GM19035 (cell line): ENCODE results near the gene ZBTB5.
"Not testable (repeated sequence)": the region's sequence is repeated elsewhere in the genome, so short reads cannot be mapped to it uniquely, and the experiment has no call there.

Experiments used
- ATAC-seq: cut with Tn5 transposase; IDR thresholded peaks from one replicate; pipeline ENCODE4 v1.9.1; 2021; ENCODE audit not compliant: unreplicated experiment

The ZBTB5 gene

DNA sequence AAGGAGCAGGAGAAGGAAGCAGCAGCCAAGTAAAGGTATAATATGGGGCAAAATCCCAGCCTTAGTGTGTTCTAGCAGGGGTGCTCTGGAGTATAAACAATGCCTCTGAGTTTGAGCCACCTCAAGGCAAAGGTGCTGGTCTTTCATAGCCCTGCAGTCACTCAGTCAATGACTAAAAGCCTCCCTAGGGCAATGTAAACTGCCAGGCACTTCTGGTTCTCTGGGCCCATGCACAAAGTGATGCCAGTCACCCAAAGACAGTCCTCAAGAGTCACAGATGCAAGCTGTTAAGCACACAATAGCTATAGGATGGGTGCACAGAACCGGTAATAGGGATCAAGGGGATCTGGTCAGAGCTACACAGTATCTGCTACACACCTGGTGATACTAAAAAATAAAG lies 12.6 kb downstream of the ZBTB5 start:
- ATAC-seq = no peak

DNA sequence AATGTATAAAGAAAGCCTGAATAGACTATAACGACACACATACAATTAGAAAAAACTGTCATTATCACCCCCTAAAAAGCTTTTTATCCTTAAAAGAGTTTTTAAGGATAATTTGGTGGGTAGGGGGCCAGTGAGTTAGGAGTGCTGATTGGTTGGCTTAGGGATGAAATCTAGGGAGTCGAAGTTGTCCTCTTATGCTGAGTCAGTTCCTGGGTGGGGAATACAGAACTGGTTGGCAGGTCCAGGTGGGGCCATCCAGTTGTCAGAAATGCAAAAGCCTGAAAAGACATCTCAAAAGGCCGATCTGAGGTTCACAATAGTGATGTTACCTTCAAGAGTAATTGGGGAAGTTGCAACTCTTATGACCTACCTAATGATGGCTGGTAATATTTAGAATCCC lies 13.6 kb downstream of the ZBTB5 start:
- no peak for ATAC-seq

DNA sequence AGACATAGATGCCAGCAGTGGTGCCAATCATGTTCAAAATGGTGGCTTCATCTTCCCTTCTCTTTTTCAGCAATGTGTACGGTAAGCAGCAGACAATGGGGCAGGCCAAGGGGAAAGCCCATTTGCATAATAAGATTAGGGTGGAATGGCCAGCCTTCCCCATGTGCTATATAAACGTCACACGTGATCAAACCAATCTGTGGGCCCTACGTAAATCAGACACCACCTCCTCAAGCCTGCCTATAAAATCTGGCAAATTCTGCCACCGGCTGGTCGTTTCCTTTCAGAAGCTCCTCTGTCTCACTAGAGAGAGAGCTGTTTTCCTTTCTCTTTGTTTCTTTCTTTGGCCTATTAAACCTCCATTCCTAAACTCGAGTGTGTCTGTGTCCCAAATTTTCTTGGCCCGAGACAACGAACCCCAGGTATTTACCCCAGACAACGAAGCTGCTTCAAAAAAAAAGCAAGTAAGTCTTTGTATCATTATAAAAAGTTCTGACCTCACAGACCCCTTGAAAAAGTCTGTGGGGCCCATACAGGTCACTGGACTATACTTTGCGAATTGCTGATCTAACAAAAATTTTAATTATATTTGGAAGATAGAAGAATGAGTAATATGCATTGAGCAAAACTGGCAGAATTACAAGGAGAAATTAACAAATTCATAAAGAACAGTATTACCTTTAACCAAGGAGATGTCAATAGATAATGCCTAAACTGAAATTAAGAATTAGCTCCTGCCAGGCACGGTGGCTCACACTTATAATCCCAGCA lies 15.2 kb downstream of the ZBTB5 start:
- no peak for ATAC-seq

DNA sequence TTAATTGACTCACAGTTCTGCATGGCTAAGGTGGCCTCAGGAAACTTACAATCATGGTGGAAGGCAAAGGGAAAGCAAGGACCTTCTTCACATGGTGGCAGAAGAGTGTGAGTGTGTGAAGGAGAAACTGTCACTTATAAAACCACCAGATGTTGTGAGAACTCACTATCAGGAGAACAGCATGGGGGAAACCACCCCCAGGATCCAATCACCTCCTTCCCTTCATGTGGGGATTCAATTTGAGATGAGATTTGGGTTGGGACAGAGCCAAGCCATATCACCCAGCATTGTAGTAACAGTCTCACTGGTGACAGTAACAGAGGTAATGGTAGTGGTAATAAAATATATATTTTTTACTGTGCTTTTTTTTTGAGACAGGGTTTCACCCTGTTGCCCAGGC lies 18.1 kb downstream of the ZBTB5 start:
- no peak for ATAC-seq

DNA sequence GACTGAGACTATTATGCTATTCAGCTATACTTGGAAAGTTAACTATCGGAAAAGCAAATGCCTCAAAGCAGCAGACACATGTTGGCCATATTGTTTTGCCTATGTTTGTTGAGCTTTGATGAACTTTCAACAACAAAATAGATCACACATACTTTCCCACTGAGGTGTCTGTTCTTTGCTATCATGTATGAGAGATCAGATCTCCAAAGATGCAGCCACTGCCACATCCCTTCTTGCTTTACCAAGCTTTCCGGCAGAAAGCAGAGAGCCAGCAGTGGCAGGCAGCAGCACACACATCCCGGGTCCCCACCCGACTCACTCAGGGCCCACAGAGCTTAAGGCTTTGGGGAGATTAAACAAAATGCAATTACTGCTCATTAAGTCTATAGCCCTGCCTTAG lies 18.8 kb downstream of the ZBTB5 start:
- no peak for ATAC-seq

DNA sequence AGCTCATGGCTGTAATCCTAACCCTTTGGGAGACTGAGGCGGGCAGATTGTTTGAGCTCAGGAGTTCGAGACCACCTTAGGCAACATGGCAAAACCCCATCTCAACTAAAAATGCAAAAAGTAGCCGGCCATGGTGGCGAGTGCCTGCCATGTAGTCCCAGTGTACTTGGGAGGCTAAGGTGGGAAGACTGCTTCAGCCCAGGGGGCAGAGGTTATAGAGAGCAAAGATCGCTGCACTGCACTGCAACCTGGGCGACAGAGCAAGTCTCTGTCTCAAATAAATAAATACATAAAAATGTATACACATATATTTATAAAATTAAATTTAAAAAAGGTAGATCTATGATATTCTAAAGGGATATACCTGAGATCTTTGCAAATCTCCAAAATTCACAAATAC lies 19.4 kb downstream of the ZBTB5 start:
- ATAC-seq = no peak

DNA sequence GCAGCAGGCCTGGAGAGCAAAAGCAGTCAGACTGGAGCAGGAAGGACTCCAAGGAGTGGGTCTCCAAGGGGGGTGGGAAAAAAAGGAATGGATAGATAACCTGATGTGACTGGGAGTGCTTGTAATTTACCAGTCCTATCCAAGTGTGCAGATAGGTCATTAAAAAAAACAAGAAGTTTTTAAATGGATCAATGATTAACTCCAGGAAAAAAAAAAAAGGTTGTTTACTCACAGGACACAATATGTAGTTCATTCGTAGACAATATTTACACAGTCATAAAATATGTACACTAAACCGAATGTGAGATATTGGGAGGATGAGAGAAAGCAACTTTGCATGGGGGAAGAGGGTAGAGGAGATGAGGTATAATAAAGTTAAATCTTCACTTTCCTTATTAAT lies 20.4 kb downstream of the ZBTB5 start:
- no peak for ATAC-seq

DNA sequence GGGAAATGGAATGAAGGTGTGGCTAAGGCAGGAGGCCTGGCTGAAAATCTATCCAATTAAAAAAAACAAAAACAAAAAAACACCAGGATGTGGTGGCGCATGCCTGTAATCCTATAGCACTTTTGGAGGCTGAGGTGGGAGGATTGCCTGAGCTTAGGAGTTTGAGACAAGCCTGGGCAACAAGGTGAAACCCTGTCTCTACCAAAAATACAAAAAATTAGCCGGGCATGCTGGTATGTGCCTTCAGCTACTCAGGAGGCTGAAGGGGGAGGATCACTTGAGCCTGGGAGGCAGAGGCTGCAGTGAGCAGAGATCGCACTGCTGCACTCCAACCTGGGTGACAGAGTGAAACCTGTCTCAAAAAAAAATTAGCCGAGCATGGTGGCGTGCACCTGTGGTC lies 21.7 kb downstream of the ZBTB5 start:
- ATAC-seq = no peak

DNA sequence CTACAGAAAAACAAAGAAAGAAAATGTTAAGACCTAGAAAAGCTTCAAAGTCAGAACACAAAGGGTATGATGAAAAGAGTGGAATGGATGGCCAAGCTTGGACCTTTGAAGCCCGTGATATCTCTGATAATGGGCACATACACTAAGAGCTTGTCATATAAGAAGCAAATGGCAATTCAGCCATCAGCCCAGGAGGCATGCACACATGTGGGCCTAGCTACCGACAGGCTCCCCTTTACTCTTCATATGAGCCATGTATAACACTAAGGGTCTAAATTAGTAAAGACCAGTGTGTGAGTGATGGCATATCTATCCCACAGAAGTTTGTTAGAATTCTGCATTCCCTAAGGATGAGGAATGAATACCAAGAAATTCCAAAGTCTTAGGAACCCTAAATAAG lies 22.7 kb downstream of the ZBTB5 start:
- no peak for ATAC-seq

DNA sequence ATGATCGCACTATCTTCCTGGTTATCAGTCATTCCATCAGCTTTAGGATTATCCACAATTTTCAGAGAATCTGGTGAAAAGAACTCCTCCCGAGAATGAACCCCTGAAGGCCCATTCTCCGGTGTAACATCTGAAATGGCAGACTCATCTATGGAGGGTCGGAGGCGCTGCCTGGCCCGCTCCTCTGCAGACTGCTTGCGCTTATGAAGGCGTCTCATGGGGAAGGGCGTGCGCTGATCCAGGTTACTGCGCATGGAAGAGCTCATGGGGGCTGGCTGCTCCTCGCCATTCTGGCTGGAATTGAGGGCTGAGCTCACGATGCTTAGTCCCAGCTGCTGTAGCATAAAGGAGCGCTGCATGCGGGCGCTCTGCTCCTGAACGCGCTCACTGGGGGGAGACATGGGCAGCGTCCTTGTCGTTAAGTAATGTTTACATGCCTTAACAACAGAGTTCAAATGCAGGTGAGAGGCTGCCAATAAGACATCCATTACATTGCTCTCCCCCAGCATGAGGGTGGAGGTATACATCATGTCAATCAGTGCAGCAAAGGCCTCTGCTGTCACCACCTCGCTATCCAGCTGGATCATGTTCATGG lies 23.4 kb downstream of the ZBTB5 start:
- ATAC-seq = no peak

DNA sequence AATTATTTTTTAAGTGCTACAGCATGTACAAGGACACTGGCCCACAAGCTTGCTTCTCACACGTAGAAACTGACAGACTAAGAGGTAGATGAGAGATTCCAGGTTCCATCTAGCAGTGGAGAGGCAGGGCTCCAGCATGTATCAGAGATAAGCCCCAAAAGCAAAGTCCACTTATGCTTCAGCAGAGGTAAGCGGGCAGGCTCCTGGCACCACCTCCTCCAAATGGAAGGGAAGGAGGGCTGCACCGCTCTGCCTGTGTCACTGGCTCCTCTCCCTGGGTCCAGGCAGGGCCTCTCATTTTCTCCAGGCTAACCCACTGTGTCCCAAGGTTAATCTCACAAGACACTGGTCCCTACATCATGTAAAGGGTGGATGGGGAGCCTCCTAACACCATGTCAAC lies 26.9 kb downstream of the ZBTB5 start:
- ATAC-seq = no peak

DNA sequence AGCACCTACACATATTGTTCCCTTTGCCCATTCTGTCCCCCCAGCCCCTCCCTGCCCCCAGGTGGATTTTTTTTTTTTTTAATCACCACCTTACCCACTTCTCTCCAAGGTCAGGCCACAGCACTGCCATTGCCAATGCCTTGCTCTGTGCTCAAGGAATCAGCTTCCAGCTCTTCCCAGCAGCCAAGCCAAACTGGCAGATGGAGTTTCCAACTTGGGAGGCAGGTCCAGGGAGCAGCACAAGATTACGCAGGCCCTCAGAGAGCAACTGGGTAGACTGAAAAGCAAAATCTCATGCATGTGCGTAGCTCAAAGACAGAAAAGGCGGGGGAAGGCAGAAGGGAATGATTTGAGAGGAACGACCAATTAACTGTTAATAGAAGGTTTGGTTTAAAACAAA lies 27.6 kb downstream of the ZBTB5 start:
- ATAC-seq = no peak

DNA sequence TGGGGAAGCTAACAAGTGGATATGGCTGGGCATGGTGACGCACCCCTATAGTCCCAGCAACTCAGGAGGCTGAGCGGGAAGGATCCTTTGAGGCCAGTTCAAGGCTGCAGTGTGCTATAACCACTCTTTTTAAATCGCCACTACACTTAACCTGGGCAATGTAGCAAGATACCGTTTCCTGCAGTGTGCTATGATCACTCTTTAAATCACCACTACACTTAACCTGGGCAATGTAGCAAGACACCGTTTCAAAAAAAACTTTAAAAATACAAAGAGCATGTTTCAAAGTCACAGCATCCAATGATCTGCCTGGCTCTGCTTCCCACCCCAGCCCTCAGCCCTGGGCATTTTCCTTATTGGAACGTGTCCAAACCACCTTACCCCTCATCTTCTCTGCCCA lies 28.2 kb downstream of the ZBTB5 start:
- ATAC-seq = no peak

DNA sequence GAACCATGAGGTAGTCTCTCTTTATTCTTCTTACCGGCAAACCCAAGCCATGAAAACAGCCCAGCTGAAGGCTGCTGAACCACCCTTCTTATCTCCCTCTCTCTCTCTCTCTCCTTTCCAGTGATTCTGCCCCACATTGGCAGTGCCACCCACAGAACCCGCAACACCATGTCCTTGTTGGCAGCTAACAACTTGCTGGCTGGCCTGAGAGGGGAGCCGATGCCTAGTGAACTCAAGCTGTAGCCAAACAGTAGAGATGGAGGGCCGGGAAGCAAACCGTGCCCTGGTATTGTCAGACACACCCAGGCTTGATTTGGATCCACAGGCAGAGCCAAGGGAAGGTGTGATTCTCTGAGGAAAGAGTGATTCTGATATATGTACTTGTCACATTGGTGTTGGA lies 28.7 kb downstream of the ZBTB5 start:
- ATAC-seq = no peak

DNA sequence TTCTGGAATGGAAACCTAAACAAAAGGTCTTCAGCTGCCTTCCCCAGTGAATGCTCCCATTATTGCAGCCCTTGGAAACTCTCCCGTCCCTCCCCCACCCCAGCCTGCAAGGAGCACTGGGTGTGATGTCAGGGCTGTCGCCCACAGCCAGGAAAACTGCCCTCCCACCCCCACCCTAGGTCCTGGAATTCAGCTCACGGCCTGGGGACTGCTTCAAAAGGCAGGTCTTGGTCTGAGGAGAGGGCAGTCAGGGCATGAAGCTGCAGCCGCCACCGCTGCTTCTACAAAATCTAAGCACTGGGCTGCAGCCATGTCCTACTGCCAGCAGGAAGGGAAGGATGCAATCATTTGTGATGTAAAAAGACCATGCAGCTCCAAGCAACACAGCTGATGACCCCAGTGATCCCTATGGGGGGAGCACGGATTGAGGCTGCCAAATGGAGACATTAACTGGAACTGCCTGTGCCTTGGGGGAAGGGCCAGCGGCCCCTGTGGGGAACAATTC lies 31.3 kb downstream of the ZBTB5 start:
- no peak for ATAC-seq

DNA sequence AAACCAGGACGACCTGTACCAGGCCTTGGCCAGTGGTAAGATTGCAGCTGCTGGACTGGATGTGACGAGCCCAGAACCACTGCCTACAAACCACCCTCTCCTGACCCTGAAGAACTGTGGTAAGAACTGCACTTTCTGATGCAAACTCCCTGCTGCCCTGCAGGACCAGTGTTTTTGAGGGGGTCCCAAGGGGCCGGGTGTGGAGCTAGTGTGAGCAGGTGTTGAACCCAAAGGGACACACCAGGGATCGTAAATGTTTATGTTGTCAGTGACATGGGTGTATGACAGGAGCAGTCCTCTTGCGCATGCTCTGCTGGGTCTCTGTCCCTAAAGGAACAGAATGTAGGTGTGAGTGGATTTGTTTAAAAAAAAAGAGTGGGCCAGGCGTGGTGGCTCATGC lies 33.2 kb downstream of the ZBTB5 start:
- ATAC-seq = no peak

DNA sequence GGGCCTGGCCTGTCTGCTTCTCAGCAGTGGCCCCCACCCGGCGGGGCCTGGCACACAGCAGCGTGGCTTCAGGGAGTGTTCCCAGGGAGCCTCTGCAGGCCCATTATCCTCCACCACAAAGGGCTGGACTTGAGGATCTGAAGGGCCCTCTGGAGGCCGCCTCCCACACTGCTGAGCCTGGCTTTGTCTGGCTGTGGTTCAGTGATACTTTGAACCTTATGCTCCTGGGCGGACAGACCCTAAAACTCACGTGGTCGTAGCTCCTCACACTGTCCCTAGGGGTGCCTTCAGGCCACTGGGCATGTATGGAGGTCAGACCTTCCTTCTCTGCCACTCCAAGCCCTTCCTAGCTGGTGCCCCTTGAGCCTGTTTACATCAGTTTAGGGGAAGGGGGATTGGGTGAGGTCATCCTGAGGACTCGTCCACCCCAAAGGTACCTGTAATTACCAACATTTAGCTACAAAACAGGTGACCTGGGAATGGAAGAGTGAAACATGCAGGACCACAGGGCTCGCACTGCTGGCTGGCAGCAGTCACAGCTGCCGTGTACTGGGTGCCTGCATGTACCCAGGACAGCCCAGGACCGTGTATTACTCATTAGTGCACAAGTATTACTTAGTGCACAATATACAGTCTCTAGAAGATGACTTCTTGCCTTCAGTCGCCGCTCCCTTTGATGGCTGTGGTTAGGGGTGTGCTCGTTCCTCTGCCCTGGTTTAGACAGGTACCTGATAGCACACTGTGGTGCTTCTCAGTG lies 34.2 kb downstream of the ZBTB5 start:
- no peak for ATAC-seq

DNA sequence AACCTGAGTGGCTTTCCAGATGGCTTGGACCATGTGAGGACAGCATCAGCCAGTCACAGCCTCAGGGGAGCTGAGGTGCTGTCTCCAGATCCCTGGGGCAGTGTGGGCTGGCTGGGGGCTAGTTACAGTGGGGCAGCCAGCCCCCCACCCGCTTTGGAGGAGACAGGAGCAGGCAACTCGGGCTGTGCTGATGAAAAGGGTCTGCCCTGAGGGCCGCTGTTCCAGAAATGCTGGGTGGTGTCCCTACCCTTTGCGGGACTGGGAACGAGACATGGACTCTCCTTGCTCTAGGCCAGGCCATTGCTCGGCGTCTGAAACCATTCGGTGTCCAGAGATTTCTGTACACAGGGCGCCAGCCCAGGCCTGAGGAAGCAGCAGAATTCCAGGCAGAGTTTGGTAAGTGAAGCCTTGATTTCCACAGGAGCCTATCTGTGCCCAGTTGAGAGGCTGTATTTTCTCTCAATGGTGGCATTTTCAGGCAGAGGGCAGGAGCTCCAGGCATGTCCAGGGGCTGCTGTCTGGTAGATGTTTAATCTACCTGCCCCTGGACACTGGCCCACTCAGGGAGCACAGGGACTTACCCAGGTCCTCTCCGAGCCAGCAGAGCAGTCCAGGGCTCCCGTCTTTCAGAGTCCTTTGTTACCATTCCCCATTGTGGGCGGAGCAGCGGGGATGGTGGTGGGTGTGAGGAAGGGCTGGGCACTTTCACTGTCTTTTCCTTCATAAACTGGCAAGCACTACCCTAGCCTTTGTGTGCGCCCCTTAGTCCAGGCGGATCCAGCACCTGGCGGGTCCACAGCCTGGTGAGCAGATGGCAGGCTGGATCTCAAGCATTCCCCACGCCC lies 35.6 kb downstream of the ZBTB5 start:
- ATAC-seq = no peak

DNA sequence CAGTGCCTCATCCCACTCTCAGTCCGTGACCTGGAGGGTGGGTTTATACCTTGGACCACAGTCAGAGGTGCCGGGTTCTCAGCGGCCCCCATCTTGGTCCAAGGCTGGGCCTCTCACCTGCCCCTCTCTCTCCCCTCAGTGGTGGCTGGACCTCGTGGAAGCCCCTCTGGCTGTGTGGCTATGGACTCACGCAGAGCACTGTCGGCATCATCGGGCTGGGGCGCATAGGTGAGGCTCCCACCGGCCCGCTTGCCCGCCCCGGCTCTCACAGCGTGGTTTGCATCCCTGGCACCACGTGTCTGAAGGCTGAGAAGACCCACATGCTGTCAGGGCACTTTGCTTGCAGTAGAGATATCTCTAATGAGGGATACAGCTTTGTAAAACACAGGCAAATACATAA lies 36.9 kb downstream of the ZBTB5 start:
- ATAC-seq = no peak

DNA sequence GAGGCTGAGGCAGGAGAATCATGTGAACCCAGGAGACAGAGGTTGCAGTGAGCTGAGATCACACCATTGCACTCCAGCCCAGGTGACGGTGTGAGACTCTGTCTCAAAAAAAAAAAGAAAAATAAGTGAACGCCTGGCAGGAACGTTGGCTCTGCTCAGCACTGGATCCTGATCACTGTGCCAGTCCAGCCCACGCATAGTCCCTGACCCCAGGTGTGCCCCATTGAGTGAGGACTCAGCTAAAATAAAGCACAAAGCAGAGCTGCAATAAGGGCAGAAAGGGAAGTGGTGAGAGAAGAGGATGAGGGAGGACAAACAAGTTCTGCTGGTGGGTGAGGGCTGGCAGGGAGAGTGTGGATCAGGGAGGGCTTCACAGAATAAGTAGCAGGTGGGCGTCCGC lies 38.4 kb downstream of the ZBTB5 start:
- no peak for ATAC-seq

DNA sequence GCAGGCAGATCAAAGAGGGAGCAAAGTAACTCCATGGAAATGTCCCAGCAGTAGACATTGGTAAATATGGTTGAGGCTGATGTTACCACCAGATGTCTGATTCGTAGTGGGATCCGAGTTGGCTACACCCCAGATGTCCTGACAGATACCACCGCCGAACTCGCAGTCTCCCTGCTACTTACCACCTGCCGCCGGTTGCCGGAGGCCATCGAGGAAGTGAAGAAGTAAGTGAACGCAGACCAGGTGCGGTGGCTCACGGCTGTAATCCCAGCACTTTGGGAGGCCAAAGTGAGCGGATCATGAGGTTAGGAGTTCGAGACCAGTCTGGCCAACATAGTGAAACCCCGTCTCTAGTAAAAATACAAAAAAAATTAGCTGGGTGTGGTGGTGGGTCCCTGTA lies 38.8 kb downstream of the ZBTB5 start:
- ATAC-seq = not testable (repeated sequence)
